Hepatocyte (in vitro differentiated cells): ENCODE results near the gene ZMIZ1. TPM values are rescaled to one million over a fixed set of nuclear protein-coding genes. Genes with fewer than 3 reads are reported as not detected.
"Not testable (repeated sequence)": the region's sequence is repeated elsewhere in the genome, so short reads cannot be mapped to it uniquely, and the experiment has no call there.

ENCODE experiments used
- DNase-seq: peaks from one replicate; pipeline ENCODE4 v3.0.0-alpha.2; 2016; ENCODE audit warnings: low spot score
- H2AFZ ChIP-seq: fragments of 200-600 bp; sonication (generic); 2 replicates; pipeline ENCODE4 v1.6.0; 2016; ENCODE audit warnings: antibody characterized with exemption, mild to moderate bottlenecking
- H3K27ac ChIP-seq: fragments of 200-600 bp; sonication (generic); 2 replicates; pipeline ENCODE4 v1.5.1; 2016; ENCODE audit warnings: mild to moderate bottlenecking
- H3K27me3 ChIP-seq: fragments of 200-600 bp; sonication (generic); 2 replicates; pipeline ENCODE4 v1.6.1; 2016
- H3K36me3 ChIP-seq: fragments of 200-600 bp; sonication (generic); replicated peaks from 2 replicates; pipeline ENCODE4 v1.5.1; 2016; ENCODE audit warnings: low read depth; ENCODE audit not compliant: insufficient read depth
- H3K4me1 ChIP-seq: fragments of 200-600 bp; sonication (generic); 2 replicates; pipeline ENCODE4 v1.5.1; 2016; ENCODE audit warnings: mild to moderate bottlenecking, moderate library complexity; ENCODE audit not compliant: insufficient read depth
- H3K4me2 ChIP-seq: fragments of 200-600 bp; sonication (generic); 2 replicates; pipeline ENCODE4 v1.6.0; 2016
- H3K4me3 ChIP-seq: fragments of 200-600 bp; sonication (generic); 2 replicates; pipeline ENCODE4 v1.5.1; 2016; ENCODE audit warnings: mild to moderate bottlenecking
- H3K79me2 ChIP-seq: fragments of 200-600 bp; sonication (generic); 2 replicates; pipeline ENCODE4 v1.6.0; 2017; ENCODE audit warnings: mild to moderate bottlenecking
- H3K9me2 ChIP-seq: fragments of 200-600 bp; sonication (generic); replicated peaks from 2 replicates; pipeline ENCODE4 v1.6.0; 2017; ENCODE audit warnings: mild to moderate bottlenecking; ENCODE audit not compliant: insufficient read depth
- H3K9me3 ChIP-seq: fragments of 200-600 bp; sonication (generic); 2 replicates; pipeline ENCODE4 v1.5.1; 2016; ENCODE audit warnings: low read depth, mild to moderate bottlenecking
- H4K20me1 ChIP-seq: fragments of 200-600 bp; sonication (generic); 2 replicates; pipeline ENCODE4 v1.6.0; 2016; ENCODE audit warnings: mild to moderate bottlenecking; ENCODE audit not compliant: insufficient read depth, poor library complexity, severe bottlenecking
- CTCF ChIP-seq: fragments of 200-600 bp; sonication (generic); IDR thresholded peaks from 2 replicates; pipeline ENCODE4 v1.5.1; 2016; ENCODE audit warnings: antibody characterized with exemption, mild to moderate bottlenecking; ENCODE audit not compliant: poor library complexity
- EZH2 ChIP-seq: fragments of 200-600 bp; sonication (generic); IDR thresholded peaks from 2 replicates; pipeline ENCODE4 v1.6.1; 2016; ENCODE audit warnings: antibody characterized with exemption, mild to moderate bottlenecking, borderline replicate concordance
- EZH2phosphoT487 ChIP-seq: fragments of 200-600 bp; sonication (generic); IDR thresholded peaks from one replicate; pipeline ENCODE4 v1.6.1; 2018; ENCODE audit warnings: antibody characterized with exemption, mild to moderate bottlenecking, low read depth, moderate library complexity; ENCODE audit not compliant: unreplicated experiment, severe bottlenecking
- WGBS: methylation state at CpG from one replicate; pipeline ENCODE4 v1.1.6; 2016; ENCODE audit warnings: low lambda C conversion rate; ENCODE audit errors: missing lambda C conversion rate; 5-methylcytosine and 5-hydroxymethylcytosine counted together
- polyA plus RNA-seq: library from polyadenylated mRNA; unstranded; fragments of >200 nt; fragmentation: Nextera tagmentation; extraction: Ambion mirVana; gene quantifications from 2 replicates; pipeline ENCODE4 v1.2.1, GENCODE V29; 2016
- total RNA-seq: library from RNA; depleted of rRNA; stranded (reverse); fragments of >200 nt; gene quantifications from 2 replicates; pipeline ENCODE4 v1.2.3, GENCODE V29; 2014

ZMIZ1 gene
- total and polyA plus RNA-seq, 2 experiments from 2014 or later = 30.9 to 32.4 TPM

GRCh38 chr10:79277579-79278269 is 209.0 kb downstream of the ZMIZ1 start:
- Histone ChIP-seq H3K36me3 (no peaks in the 10 kb centered on the region), H3K4me2 (no peak overlapping the region), H2AFZ (no peak overlapping the region), H3K79me2 (peaks cover 25% of the 10 kb centered on the region), H3K4me1 (peaks cover 14% of the 10 kb centered on the region), H3K9me3 (no peaks in the 10 kb centered on the region), H4K20me1 (peaks cover 38% of the 10 kb centered on the region), H3K27me3 (no peaks in the 10 kb centered on the region), H3K27ac (no peak overlapping the region), H3K9me2 (no peaks in the 10 kb centered on the region), H3K4me3 (no peak overlapping the region)
- WGBS = 96% methylated on average over 13 of the region's 13 CpGs
- TF ChIP-seq EZH2phosphoT487 = no peak
- no peak for TF ChIP-seq CTCF
- no peak for TF ChIP-seq EZH2
- no peak for DNase-seq

- H2AFZ ChIP-seq, H3K27me3 ChIP-seq, H3K27ac ChIP-seq, DNase-seq, H3K9me3 ChIP-seq, H3K4me2 ChIP-seq, H3K36me3 ChIP-seq, H3K4me3 ChIP-seq, H3K9me2 ChIP-seq: not testable (repeated sequence)
- Histone ChIP-seq H3K79me2 (peaks cover 21% of the 10 kb centered on the region), H3K4me1 (peaks cover 16% of the 10 kb centered on the region), H4K20me1 (peaks cover 32% of the 10 kb centered on the region)
- WGBS = 100% methylated on average over 2 of the region's 33 CpGs
Measured at GRCh38 chr10:79279047-79279446, 210.3 kb downstream of the ZMIZ1 start.

- no peaks in the 10 kb centered on the region for H3K9me2 ChIP-seq
- H3K27ac ChIP-seq = no peak overlapping the region
- TF ChIP-seq EZH2 (no peak), EZH2phosphoT487 (no peak), CTCF (no peak)
- H3K27me3 ChIP-seq = no peaks in the 10 kb centered on the region
- no peak overlapping the region for H2AFZ ChIP-seq
- no peaks in the 10 kb centered on the region for H3K36me3 ChIP-seq
- WGBS = 82% methylated on average over 6 of the region's 6 CpGs
- H3K4me1 ChIP-seq = peaks cover 10% of the 10 kb centered on the region
- H3K4me3 ChIP-seq = no peak overlapping the region
- H3K4me2 ChIP-seq = no peak overlapping the region
- H4K20me1 ChIP-seq = peaks cover 37% of the 10 kb centered on the region
- no peaks in the 10 kb centered on the region for H3K9me3 ChIP-seq
- no peak for DNase-seq
- peaks cover 29% of the 10 kb centered on the region for H3K79me2 ChIP-seq
Measured at GRCh38 chr10:79280956-79281355, 212.2 kb downstream of the ZMIZ1 start.

GRCh38 chr10:79282388-79282787 is 213.6 kb downstream of the ZMIZ1 start:
- no peak overlapping the region for H2AFZ ChIP-seq
- peaks cover 39% of the 10 kb centered on the region for H4K20me1 ChIP-seq
- H3K27ac ChIP-seq = no peak overlapping the region
- no peak overlapping the region for H3K4me2 ChIP-seq
- H3K4me1 ChIP-seq = peaks cover 9% of the 10 kb centered on the region
- no peaks in the 10 kb centered on the region for H3K36me3 ChIP-seq
- 76% methylated on average over 11 of the region's 11 CpGs for WGBS
- H3K4me3 ChIP-seq = no peak overlapping the region
- DNase-seq = no peak
- H3K9me3 ChIP-seq = no peaks in the 10 kb centered on the region
- no peak for TF ChIP-seq CTCF
- no peak for TF ChIP-seq EZH2
- no peak for TF ChIP-seq EZH2phosphoT487
- H3K9me2 ChIP-seq = no peaks in the 10 kb centered on the region
- no peaks in the 10 kb centered on the region for H3K27me3 ChIP-seq
- H3K79me2 ChIP-seq = peaks cover 24% of the 10 kb centered on the region
